Stimulated activated CD8-positive, alpha-beta memory T cell treated with anti-CD3 and anti-CD28 coated beads, Interleukin-4, amount 100 ng/mL, for 48 hours (primary cell): ENCODE data around the gene PPFIA4.
A peak's percentile ranks its signal among the peaks of the same experiment; 100 is the strongest.

Experiments
- DNase-seq: peaks from one replicate; pipeline ENCODE4 v3.0.0-alpha.2; 2020

PPFIA4 gene

GRCh38 chr1:203060115-203060514, 33.8 kb downstream of the PPFIA4 start:
- no peak for DNase-seq

- no peak for DNase-seq
These were observed 37.0 kb downstream of the PPFIA4 start for GRCh38 chr1:203063287-203063686.

- no peak for DNase-seq
These were observed 38.9 kb downstream of the PPFIA4 start for GRCh38 chr1:203065191-203065590.

GRCh38 chr1:203065986-203066385, 39.7 kb downstream of the PPFIA4 start:
- no peak for DNase-seq

- no peak for DNase-seq
These were observed 40.7 kb downstream of the PPFIA4 start for GRCh38 chr1:203066965-203067364.

- DNase-seq = no peak
These were observed 42.9 kb downstream of the PPFIA4 start for GRCh38 chr1:203069030-203069747.

- no peak for DNase-seq
These were observed 45.8 kb downstream of the PPFIA4 start for GRCh38 chr1:203072002-203072602.

- no peak for DNase-seq
These were observed 46.6 kb downstream of the PPFIA4 start for GRCh38 chr1:203072911-203073310.

- no peak for DNase-seq
These were observed 47.2 kb downstream of the PPFIA4 start for GRCh38 chr1:203073469-203073868.

- no peak for DNase-seq
These were observed 48.3 kb downstream of the PPFIA4 start for GRCh38 chr1:203074610-203075009.

- DNase-seq = no peak
These were observed 49.1 kb downstream of the PPFIA4 start for GRCh38 chr1:203075236-203076030.

GRCh38 chr1:203076031-203076511, 49.8 kb downstream of the PPFIA4 start:
- DNase-seq = no peak

GRCh38 chr1:203077367-203077766, 51.1 kb downstream of the PPFIA4 start:
- DNase-seq = no peak

- DNase-seq = no peak
These were observed 51.7 kb downstream of the PPFIA4 start for GRCh38 chr1:203077956-203078355.

GRCh38 chr1:203078478-203078877, 52.2 kb downstream of the PPFIA4 start:
- DNase-seq = no peak

- DNase-seq = no peak
These were observed 54.2 kb downstream of the PPFIA4 start for GRCh38 chr1:203080456-203080855.

- no peak for DNase-seq
These were observed 55.4 kb downstream of the PPFIA4 start for GRCh38 chr1:203081465-203082230.

GRCh38 chr1:203082231-203082505, 55.9 kb downstream of the PPFIA4 start:
- DNase-seq = no peak

- DNase-seq = peak; percentile 11
These were observed 56.5 kb downstream of the PPFIA4 start for GRCh38 chr1:203082571-203083462.

GRCh38 chr1:203083463-203083921, 57.2 kb downstream of the PPFIA4 start:
- no peak for DNase-seq

- DNase-seq = peak; percentile 75
These were observed 58.6 kb downstream of the PPFIA4 start for GRCh38 chr1:203084588-203085527.
